Prostate gland (tissue), 2 donors: ENCODE data around the gene PRKAR1B. TPM values are rescaled to one million over a fixed set of nuclear protein-coding genes. Genes with fewer than 3 reads are reported as not detected.

ENCODE experiments used
- DNase-seq: peaks from one replicate; pipeline ENCODE4 v3.0.0-alpha.2; 2019; ENCODE audit warnings: low spot score
- H3K27ac ChIP-seq, 2 donors: fragments of 200-600 bp; sonication (generic); 2 replicates each; pipeline ENCODE4 v1.5.1; 2017 to 2019
- H3K27me3 ChIP-seq: fragments of 200-600 bp; sonication (generic); replicated peaks from 2 replicates; pipeline ENCODE4 v1.5.1; 2019; ENCODE audit not compliant: insufficient read depth
- H3K36me3 ChIP-seq, 2 donors: fragments of 200-600 bp; sonication (generic); 1 replicate in 1 of 2; 2 replicates in 1 of 2; pipeline versions ENCODE4 v1.5.1 to v1.8.1; 2017 to 2019
- H3K4me1 ChIP-seq: fragments of 200-600 bp; sonication (generic); replicated peaks from 2 replicates; pipeline ENCODE4 v1.5.1; 2019
- H3K4me3 ChIP-seq, 2 donors: fragments of 200-600 bp; sonication (generic); 2 replicates each; pipeline ENCODE4 v1.5.1; 2017 to 2019
- H3K9me3 ChIP-seq: fragments of 200-600 bp; sonication (generic); 2 replicates; pipeline ENCODE4 v1.5.1; 2017
- CTCF ChIP-seq, 4 experiments: fragments of 200-600 bp in 2 of 4; fragments of 450-650 bp in 2 of 4; sonication (generic) in 2 of 4; IDR thresholded peaks; 1 replicate in 3 of 4; 2 replicates in 1 of 4; pipeline ENCODE4 v1.5.1; 2016 to 2019; ENCODE audit warnings: antibody characterized with exemption in 4 of 4, mild to moderate bottlenecking in 2 of 4, moderate library complexity in 2 of 4
- POLR2A ChIP-seq: fragments of 450-650 bp; IDR thresholded peaks from one replicate; pipeline ENCODE4 v1.6.1; 2016; ENCODE audit warnings: antibody characterized with exemption, mild to moderate bottlenecking
- POLR2AphosphoS5 ChIP-seq: sonication (generic); formaldehyde crosslinking; IDR thresholded peaks from one replicate; pipeline ENCODE4 v1.6.1; 2017; ENCODE audit warnings: antibody characterized with exemption
- WGBS: methylation state at CpG from one replicate; pipeline ENCODE4 v1.1.5; 2018; 5-methylcytosine and 5-hydroxymethylcytosine counted together
- intact Hi-C: fragments of 100-400 bp; cut with DNase I; formaldehyde crosslinking; loops from one replicate; pipeline ENCODE4 v1.14.2; 2022
- total RNA-seq, 2 donors: library from RNA; depleted of rRNA; stranded (reverse); fragments of >200 nt; gene quantifications; one replicate each; pipeline ENCODE4 v1.1.0, GENCODE V29; 2016

Gene PRKAR1B
- total RNA-seq, 2 donors from 2014 or later = 20.2 to 44.8 TPM

DNA sequence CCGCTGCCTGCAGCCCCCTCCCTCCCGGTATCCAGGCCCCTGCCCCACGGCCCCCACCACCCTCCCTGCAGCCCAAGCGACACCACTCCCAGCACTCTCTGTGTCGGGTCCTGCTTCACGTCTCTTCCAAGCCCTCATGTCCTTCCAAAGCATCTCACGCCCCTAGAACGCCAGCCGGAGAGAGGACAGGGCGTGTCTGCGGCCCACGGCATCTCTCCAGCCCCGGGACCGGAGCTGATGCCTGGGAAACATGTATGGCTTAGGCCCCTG lies 156.3 kb downstream of the PRKAR1B start:
- H3K27ac ChIP-seq = no peak overlapping the region
- 85% methylated on average over 14 of the region's 14 CpGs for WGBS
- no peaks in the 10 kb centered on the region for H3K27me3 ChIP-seq
- no peak for DNase-seq
- intact Hi-C loops = no loop called here
- H3K36me3 ChIP-seq = no peaks in the 10 kb centered on the region
- no peaks in the 10 kb centered on the region for H3K4me1 ChIP-seq
- H3K9me3 ChIP-seq = no peaks in the 10 kb centered on the region
- no peak overlapping the region for H3K4me3 ChIP-seq
- TF ChIP-seq POLR2AphosphoS5 (no peak), POLR2A (no peak), CTCF (IDR thresholded peaks at IDR 0.05) (no peak)

DNA sequence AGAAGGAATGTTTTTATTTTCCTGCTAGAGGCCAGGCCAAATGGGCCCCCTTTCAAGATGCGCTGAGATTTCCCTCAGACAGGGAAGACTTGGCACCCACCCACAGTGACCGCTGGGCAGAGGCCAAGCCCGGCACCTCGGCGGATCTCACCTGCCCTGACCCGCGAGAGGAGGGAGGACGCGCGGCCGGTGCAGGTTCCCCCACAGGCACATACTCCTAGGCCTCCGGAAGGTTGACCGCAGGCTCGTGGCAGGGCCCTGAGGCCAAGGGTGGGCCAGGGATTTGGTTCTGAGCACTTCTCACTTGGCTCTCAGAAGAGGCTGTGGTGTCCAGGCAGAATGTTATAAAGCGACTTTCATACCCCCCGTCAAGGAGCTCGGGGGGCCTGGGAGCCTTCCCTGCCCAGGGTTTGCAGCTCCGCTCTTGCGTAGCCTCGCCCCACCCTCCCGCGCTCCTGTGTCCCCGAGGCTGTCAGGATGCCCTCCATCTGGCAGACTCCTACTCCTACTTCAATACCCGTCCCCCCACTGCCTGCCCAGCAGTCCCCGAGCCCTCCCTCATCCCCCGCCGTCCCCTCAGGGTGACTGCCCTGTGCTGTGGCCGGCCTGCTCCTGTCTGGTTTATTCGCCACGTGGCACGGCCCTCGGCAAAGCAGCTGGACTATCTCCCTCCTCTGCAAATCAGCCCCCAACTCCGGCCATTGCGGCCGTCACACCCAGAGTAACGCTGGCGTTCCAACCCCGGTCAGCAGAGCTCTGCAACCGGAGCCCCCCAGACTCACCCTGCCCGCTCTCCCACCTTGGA lies 156.9 kb downstream of the PRKAR1B start:
- H3K9me3 ChIP-seq = no peaks in the 10 kb centered on the region
- H3K4me3 ChIP-seq = no peak overlapping the region
- no peaks in the 10 kb centered on the region for H3K36me3 ChIP-seq
- intact Hi-C loops = no loop called here
- H3K27ac ChIP-seq = no peak overlapping the region
- TF ChIP-seq CTCF (IDR thresholded peaks at IDR 0.05) (no peak), POLR2A (no peak), POLR2AphosphoS5 (no peak)
- no peak for DNase-seq
- H3K4me1 ChIP-seq = no peaks in the 10 kb centered on the region
- no peaks in the 10 kb centered on the region for H3K27me3 ChIP-seq
- 91% methylated on average over 37 of the region's 40 CpGs for WGBS

- TF ChIP-seq POLR2A = no peak
- Histone ChIP-seq H3K27me3 (no peaks in the 10 kb centered on the region), H3K4me3 (no peak overlapping the region), H3K4me1 (no peaks in the 10 kb centered on the region), H3K9me3 (no peaks in the 10 kb centered on the region), H3K36me3 (no peaks in the 10 kb centered on the region), H3K27ac (no peak overlapping the region)
- intact Hi-C loops = no loop called here
- 95% methylated on average over 29 of the region's 30 CpGs for WGBS
- DNase-seq = no peak
These were observed 157.8 kb downstream of the PRKAR1B start for GRCh38 chr7:569071-569855.

DNA sequence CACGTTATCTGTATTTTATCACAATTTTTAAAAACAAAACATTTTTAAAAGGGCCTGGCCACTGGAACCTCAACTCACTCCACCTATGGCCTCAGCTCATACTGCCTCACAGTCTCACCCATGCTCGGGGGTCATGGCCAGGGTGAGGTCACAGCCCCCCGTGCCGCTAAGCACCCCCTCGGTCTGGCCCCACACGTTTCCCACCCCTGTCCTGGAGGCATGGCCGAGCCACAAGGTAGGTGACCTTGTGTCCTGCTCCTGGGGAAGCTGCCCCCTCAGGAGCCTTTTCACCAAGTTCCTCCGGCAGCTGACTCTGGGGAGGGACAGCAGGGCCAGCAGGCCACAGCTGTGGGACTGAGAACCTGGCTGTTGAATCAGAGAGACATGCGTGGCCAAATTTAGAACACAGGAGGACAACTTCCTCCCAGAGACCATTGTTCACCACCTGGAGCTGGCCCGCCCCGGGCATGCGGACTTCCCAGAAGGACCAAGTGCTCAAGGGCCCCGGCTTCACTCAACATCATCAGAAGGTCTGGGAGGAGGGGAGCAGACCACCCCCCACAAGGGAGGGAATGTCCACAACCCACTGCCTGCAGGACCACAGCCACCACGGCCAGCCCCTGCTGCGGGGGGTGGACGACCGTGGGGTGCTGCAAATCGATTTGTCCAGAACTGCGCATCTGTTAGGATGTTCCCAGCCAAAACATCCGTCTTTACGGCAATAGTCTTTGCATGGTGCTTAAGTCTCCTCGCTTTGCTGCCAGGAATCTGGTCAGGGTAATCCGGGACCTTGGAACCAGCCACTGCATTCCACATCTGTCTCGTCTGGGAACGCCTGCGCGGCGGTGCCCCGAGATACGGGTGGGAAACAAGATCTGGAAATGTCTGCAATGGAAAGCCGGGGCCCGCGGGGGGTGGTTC lies 158.8 kb downstream of the PRKAR1B start:
- Histone ChIP-seq H3K27me3 (no peaks in the 10 kb centered on the region), H3K36me3 (no peaks in the 10 kb centered on the region), H3K27ac (no peak overlapping the region), H3K9me3 (no peaks in the 10 kb centered on the region), H3K4me1 (no peaks in the 10 kb centered on the region), H3K4me3 (no peak overlapping the region)
- no peak for DNase-seq
- TF ChIP-seq CTCF (IDR thresholded peaks at IDR 0.05) = no peak
- no peak for TF ChIP-seq POLR2AphosphoS5
- TF ChIP-seq POLR2A = no peak
- intact Hi-C loops = no loop called here
- 85% methylated on average over 33 of the region's 33 CpGs for WGBS

DNA sequence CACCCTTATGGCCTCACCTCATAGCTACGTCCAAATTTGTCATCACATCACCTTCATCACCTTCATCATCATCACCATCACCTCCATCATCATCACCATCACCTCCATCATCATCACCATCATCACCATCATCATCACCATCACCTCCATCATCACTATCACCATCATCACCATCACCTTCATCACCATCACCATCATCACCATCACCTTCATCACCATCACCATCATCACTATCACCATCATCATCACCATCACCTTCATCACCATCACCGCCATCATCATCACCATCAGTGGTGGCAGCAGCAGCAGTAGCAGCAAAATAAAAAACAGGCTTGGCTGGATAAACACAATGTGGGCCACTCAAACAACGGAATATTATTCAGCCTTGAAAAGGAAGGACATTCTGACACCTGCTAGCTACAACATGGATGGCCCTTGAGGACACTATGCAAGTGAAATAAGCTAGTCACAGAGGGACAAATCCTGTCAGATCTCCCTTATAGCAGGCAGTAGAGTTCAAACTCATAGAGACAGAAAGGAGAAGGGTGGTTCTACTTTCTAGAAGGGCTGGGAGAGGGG lies 159.7 kb downstream of the PRKAR1B start:
- Histone ChIP-seq H3K36me3 (no peaks in the 10 kb centered on the region), H3K9me3 (no peaks in the 10 kb centered on the region), H3K4me3 (no peak overlapping the region), H3K27me3 (no peaks in the 10 kb centered on the region), H3K27ac (no peak overlapping the region), H3K4me1 (no peaks in the 10 kb centered on the region)
- TF ChIP-seq POLR2AphosphoS5 (no peak), CTCF (IDR thresholded peaks at IDR 0.05) (no peak), POLR2A (no peak)
- intact Hi-C loops = no loop called here
- 98% methylated on average over 2 of the region's 3 CpGs for WGBS
- DNase-seq = no peak
